Skin epidermis (tissue), 12 donors: ENCODE results near the gene MZT1.

ENCODE experiments used
- H3K27ac ChIP-seq, 21 experiments: fragments of 200-600 bp; sonication (generic) in 11 of 21; one replicate each; pipeline ENCODE4 v1.5.0; 2020; ENCODE audit warnings: mild to moderate bottlenecking in 3 of 21, inconsistent platforms in 2 of 21, moderate library complexity in 2 of 21
- H3K4me3 ChIP-seq, 7 experiments: fragments of 200-600 bp; sonication (generic) in 2 of 7; one replicate each; pipeline ENCODE4 v1.5.0; 2020; ENCODE audit warnings: inconsistent platforms in 2 of 7, mild to moderate bottlenecking in 2 of 7, moderate library complexity in 1 of 7

The MZT1 gene

GRCh38 chr13:72689181-72689696 lies 38.2 kb downstream of the MZT1 start:
- no peak overlapping the region for H3K4me3 ChIP-seq

GRCh38 chr13:72686766-72687165 lies 40.7 kb downstream of the MZT1 start:
- Histone ChIP-seq H3K27ac (no peak overlapping the region), H3K4me3 (no peak overlapping the region)

More at GRCh38 chr13:72689181-72689696, 38.2 kb downstream of the MZT1 start:
- no peak overlapping the region for H3K27ac ChIP-seq

- no peak overlapping the region for H3K27ac ChIP-seq
- H3K4me3 ChIP-seq, result no peak overlapping the region
Measured at GRCh38 chr13:72680353-72680752, 47.1 kb downstream of the MZT1 start.

GRCh38 chr13:72678312-72678711 lies 49.1 kb downstream of the MZT1 start:
- Histone ChIP-seq H3K27ac (no peak overlapping the region), H3K4me3 (no peak overlapping the region)

GRCh38 chr13:72677431-72677830 lies 50.0 kb downstream of the MZT1 start:
- no peak overlapping the region for H3K4me3 ChIP-seq
- H3K27ac ChIP-seq, result no peak overlapping the region

- no peak overlapping the region for H3K27ac ChIP-seq
Measured at GRCh38 chr13:72666391-72666790, 61.0 kb downstream of the MZT1 start.

GRCh38 chr13:72662548-72662947 lies 64.9 kb downstream of the MZT1 start:
- no peak overlapping the region for H3K27ac ChIP-seq
- H3K4me3 ChIP-seq, result no peak overlapping the region

More at GRCh38 chr13:72666391-72666790, 61.0 kb downstream of the MZT1 start:
- no peak overlapping the region for H3K4me3 ChIP-seq
